Fibroblast of peridontal ligament (primary cell): ENCODE data around the gene PAX5.
A peak's percentile ranks its signal among the peaks of the same experiment; 100 is the strongest.

ENCODE experiments used
- DNase-seq: peaks from one replicate; pipeline ENCODE4 v3.0.0-alpha.2; 2010; ENCODE audit errors: extremely low read depth

PAX5 gene

DNA sequence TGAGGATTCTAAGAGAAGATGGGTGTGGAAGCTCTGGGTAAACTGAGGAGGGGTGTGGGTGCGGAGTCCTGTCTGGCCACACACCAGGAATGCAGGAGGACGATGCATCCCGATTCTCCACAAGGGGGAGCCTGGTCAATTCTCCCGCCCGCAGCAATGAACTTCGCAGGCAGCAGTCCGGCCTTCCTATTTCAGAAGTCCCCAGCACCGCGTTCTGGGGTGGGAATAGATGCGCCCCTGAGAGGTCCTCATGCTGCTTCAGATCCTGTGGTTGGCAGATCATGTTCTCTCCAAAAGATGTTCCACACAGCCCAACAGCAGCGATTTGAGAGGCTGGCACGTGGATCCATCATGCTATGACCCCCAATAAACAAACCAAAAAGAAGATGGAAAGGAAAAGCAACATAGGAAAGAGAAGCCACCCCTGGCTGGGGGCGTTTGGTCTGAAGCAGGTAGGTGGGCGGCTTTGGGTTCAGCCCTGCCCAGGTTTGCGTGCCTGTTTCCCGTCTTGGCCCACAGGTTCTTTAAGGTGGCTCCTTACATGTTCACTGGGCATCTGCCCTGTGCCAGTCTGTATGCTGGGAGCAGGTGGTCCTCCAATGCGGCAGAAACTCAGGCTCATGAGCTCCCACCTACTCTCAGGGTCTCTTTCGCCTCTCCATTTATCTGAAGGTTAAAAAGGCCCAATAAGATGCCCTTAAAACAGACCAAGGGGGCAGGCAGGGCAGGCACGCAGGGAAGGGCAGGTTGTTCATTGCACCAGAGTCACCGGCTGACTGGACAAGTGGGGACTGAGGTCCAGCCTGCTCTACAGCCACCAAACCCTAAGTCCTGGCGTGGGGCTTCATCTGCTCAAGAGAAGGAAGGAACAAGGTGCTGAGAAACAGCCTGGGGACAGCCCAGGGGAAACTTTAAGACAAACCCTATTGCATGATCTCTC lies 171.6 kb downstream of the PAX5 start:
- DNase-seq, result peak; percentile 20

DNA sequence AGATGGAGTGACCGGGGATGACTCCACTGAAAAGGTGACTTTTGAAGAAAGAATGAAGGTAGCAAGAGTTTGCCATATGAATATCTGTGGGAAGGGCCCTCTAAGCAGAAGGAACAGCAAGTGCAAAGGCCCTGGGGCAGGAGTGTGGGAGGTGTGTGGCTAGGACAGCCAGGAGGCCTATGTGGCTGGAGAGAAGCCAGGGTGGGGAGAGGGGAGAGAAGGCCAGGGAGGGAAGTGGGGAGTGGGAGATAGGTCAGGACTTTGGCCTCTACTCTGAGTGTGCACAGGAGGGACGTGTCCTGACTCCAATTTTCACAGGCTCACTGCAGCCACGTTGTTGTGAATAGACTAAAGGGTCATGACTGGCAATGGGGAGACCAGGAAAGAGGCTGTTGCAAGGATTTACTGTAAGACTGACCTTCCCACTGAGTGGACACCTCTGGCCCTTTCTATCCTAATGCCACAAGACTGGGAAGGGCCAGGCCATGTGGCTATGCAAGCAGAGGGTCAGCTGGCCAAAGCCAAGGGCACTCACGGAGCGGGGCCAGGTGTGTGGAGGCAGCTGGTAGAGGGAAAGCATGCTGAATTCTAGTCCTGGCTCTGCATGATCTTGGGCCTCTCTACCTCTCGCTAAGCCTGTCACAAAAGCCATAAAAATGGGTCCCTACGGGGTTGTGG lies 172.4 kb downstream of the PAX5 start:
- DNase-seq, result no peak

DNA sequence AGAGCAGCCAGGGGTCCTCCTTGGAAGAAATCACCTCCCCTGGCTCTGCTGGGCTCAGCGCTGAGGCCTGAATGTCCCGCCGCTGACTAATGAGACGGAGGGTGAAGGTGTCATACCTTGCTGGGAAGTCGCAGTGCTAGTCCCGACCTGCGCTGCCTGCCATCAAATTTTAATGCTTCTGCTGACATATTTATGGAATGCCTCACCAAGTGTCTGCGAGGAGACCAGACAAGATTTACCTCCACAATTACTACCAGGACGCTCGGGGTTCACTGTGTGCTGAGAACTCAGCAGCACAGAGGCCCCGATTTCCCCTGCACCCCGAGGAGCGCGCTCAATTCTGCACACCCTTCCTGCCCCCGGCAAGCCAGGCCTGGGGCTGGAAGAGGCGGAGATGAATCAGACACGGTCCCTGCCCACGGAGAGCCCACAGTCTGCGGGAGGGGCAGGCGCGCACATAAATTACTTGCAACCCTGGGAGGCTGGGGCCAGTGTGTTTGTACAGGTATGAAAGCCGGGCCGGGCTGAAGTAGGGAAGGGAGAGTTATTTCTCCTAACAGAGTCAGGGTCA lies 175.2 kb downstream of the PAX5 start:
- no peak for DNase-seq

DNA sequence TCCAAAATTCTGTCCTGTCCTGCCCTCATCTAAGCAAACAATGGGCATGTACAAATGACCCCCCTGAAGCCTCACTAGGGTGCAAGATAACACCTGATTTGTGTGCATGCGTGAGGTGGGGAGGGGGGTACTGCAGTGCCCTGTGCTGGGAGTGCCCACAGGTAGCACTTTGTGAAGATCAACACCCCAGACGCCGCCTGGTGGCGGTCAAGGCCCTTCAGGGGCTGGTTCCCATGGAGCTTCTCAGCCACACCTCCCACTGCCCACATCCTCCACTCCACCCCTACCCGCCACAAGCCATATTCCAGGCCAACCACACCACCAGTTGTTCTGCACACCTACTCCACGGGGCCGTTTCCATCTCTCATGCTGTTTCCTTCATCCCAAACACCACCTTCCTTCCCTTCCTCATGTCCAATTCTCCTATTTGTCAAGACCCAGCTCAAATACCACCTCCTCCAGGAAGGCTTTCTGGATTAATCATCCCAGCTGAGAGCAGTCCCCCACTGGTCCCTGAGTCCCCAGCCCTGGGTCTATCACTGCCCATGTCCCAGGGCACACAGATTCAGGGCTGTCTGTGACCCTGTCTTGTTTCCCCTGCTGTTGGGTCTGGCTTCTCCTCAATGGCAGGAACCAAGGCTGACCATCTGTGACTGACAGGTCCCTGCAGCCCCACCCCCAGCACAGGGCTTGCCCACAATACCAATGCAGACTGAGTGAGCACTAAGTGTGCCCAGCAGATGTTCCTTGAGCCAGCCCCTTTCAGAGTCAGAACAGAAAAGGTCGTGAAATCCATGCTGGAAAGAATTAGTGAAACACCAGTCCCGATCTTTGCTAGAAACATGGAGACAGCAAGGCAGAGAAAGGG lies 178.4 kb downstream of the PAX5 start:
- DNase-seq, result no peak

DNA sequence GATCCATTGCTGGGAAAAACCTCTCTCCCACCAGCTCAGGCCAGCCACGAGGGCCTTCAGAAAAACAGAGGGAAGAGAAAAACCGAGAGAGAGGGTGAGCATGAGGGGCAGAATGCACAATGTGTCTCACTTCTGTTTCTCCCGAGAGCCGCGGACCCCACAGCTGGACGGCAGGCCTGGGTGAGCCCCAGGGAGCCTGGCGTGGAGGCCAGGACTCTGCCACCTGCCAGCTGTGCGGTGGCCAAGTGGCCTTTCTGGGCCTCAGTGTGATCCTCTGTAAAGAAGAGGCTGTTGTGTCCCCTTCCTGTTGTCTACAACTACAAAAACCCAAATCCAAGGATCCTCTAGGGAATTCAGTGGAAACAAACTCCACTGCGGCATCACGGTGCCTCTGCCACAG lies 179.3 kb downstream of the PAX5 start:
- no peak for DNase-seq

DNA sequence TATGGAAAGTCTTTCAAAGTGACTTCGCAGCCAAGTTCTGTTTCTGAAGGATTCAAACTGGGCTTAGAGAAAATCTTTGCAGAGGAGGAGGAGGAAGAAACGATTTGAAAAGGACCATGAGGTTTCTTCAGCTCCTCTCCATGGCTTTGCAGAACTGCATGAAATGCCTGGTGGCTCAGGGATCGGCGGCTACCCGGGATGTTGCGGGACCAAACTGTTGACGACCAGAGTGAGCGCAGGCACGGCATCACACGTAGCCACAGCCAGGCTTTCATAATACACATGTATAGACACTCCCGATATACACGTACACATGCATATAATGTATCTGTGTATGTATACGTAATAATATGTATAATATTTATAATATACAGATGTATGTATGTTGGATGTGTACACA lies 180.0 kb downstream of the PAX5 start:
- no peak for DNase-seq

DNA sequence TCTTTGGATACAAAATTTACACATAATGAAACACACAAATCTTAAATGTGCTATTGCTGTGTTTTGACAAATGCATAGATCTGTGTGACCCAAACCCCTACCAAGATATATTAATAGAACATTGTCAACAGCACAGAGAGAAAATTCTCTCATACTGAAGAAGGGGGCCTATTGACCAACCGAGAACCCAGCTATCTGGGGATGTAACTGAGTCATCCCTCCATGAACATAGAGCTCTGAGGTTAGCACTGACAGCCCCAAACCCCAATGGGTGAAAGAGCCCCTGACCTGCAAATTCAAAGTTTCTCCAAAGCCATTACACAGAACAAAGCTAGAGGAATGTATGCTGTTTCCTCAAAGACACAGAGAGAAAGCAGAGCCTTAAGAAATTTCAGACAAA lies 180.8 kb downstream of the PAX5 start:
- no peak for DNase-seq

DNA sequence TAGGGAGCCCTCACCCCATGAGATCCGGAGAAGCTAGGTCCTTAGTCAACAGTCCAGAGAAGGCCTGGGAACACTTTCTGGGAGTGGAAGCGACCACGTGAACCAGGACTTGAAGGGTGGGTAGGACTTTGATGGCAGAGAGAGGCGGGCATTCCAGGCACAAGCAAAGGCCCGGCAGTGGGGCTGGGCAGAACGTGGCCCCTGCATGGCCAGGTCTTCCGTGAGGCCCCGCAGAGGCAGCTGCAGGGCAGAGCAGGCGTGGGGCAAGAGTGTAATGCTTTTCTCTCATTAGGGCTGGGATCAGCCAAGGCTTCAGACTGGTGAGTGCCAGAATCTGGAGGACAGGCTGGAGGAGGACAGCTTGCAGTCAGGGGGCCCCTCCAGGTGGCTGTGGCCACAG lies 184.1 kb downstream of the PAX5 start:
- DNase-seq, result no peak

DNA sequence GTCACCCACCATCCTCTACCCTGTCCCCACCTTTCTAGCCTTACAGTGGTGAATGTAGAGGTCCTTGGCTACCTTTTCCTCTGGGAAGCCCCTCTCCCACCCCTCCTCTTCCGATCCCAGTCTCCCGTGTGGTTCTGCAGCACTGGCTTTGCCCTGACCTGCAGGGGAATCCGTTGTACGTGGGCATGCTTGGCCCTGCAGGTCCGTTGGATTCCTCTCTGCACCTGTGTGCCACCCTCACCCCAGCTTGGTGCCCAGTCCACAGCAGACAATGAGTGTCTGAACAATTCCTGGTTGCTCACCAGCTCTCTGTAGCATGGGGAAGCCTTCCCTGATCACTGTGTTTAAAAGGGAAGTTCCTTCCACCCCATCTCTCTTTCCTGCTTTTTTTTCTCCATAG lies 185.1 kb downstream of the PAX5 start:
- DNase-seq, result no peak

DNA sequence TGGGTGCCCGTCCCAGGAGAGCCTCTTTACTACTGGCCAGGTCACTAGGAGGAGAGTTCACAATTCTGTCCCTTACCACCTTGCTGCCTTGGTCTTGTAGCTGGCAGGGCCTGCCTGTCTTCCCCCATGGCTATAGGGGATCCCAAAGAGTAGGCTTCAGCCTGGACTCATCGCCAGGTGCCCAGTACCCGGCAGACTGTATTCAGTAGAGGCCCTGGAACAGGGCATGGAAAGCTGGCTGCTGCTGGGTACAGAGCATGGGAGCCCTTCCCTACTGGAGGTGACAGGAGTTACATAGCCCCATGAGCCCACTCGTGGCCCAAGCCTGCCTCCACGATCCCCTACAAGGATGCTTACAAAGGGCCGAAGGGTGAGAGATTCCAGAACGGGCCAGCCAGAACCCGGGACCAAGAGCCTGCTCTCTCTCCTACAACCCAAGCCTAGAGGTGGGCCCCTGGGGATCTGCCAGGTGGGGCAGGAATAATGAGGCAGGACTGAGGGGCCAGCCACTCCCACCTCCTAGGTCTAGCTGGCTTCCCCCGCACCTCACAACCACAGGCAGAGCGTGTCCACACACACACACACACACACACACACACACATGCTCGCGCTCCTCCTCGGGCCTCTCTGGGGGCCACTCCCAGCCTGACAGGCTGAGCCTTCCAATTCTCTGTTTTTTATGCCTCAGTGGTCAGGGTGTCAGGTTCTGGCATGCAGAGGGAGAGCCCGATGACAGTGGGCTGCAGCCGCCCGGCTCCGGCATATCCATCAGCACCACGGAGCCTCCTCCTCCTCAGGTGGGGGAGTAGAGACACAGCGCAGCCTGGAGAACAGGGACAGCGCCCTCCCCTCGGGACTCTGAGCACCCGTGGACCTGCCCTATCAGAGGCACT lies 186.0 kb downstream of the PAX5 start:
- DNase-seq, result no peak

DNA sequence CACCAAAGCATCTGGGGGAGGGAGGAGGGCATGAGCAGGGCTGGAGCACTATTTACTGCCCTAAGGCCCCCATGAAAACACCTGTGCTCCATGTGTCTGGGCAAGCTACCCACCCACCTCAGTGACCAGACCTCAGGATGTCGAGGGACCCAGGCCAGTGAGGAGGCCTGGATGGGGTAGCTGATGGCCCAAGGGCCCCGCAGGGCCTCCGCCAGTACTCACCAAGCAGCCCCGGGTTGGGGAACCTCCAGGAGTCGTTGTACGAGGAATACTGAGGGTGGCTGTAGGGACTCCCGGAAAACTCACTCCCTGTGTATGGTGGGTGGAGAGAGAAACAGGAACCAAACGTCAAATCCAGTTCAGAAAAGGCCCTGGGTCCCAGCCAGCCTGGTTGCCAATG lies 187.4 kb downstream of the PAX5 start:
- no peak for DNase-seq

DNA sequence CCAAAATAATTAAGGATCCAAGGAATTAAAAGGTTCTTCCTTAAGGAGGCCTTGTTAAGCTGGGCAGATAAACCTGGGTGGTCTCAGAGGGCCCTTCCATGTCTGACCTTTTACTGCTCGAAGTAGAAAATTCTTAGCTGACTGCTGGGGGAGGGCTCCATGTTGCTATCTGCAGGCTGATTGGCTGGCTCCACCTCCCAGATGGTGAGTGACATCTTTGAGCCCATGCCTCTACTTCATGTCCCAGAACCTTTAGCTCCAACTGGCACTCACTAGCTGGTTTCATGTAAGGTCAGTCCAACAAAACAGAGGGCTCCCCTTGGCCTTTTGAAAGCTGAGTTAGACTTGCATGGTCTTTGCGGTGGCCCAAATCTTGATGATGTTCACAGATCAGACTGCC lies 188.2 kb downstream of the PAX5 start:
- no peak for DNase-seq

DNA sequence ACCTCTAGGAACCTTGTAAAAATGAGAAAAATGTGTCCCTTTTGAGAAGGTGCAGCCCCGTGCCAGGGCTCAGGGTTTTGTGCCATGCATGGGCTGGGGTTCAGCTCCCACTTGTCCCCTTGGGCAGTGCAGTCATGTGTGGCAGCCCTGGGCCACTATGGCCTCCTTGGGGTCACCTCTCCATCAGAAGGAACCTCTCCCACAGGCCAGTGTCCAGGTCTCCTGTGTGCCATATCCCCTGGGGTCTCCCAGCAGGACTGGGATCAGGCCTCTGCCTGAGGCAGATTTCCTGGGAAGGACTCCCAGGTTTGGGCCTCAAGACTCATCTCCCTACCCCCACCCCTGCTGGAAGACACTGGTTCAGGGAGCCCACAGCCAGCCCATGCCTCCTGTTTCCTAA lies 189.1 kb downstream of the PAX5 start:
- DNase-seq, result no peak

DNA sequence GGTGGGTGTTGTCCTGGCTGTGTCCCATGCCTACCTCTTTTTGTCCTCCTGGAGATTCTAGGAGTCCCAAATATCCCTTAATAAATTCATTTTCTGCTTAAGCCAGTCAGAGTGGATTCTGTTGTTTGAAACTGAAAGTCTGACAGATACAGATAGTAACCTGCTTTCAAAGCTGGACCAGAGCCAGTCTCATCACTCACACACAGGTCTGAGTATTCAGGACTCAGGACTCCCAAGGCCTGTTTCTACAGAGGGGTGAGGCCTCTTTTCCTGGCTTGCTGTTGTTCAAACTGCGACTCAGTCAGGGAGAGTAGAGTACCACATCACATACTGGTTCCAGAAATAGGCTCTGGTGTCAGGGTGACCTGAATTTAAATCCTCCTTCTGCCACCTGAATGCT lies 190.1 kb downstream of the PAX5 start:
- DNase-seq, result no peak

DNA sequence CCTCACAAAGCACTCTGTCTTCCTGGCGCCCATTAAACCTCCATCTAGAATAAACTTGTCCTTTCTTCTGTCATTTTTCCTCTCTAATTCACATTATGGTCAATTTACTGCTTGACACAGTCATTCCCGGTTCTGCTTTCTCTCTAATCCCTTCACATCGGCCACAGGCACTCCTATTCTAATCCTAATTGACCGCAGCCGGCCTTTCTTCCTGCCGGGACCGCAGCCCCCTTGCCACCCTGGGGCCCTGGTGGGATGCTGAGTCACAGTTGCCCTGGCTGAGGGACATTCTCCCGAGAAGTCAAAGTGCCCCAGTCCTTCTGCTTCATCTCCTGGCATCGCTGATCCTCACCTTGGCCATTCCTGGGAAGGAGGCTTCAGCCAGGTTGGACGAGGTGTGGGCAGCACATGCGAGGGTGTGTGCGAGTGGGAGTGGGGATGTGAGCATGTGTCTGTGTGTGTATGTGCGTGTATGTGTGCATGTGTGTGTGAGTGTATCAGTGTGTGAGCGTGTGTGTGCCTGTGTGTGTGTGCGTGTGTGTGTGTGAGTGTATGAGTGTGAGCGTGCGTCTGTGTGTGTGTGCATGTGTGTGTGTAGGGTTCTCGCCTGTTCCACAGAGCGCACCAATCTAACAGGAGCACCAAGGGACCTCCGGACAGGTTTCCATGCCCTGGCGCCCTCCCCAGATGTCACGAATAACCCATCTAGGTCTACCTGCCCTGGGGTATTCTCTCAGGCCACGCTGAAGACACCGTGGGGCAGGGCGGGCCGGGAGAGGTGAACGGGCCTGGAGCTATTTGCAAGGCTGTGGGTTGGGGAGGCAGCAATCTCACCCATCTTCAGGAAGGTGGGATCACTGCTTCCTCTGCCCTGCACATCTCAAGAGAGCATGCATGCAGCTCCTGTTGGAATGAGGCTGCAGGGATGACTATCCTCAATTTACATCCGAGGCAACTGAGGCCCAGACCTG lies 191.2 kb downstream of the PAX5 start:
- DNase-seq, result no peak

DNA sequence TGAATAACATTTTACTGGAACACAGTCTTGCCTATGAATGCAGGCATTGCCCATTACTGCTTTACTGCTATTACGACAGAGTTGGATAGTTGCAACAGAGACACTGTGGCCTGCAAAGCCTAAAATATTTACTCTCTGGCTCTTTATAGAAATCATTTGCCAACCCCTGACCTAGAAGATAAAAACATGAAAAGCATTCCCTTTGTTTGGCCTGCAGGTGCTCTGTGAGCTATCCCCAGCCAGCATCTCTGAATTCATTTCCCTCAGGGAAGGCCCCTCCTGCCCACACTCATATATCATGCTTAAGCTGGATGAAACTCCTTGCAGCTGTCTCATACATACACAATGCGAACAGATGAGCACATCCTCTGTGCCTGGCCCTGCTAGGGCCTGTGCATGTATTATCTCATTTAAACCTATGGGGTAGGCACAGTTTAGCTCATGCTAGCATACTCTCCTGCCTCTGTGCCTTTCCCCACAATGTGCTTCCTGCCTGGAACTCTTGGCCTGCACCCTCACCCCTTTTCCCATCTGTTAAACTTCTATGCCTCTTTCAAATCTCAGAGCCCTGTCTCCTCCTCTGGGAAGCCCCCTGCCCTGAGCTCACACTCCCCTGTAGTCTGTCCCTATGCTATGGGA lies 193.1 kb downstream of the PAX5 start:
- DNase-seq, result peak; percentile 4

DNA sequence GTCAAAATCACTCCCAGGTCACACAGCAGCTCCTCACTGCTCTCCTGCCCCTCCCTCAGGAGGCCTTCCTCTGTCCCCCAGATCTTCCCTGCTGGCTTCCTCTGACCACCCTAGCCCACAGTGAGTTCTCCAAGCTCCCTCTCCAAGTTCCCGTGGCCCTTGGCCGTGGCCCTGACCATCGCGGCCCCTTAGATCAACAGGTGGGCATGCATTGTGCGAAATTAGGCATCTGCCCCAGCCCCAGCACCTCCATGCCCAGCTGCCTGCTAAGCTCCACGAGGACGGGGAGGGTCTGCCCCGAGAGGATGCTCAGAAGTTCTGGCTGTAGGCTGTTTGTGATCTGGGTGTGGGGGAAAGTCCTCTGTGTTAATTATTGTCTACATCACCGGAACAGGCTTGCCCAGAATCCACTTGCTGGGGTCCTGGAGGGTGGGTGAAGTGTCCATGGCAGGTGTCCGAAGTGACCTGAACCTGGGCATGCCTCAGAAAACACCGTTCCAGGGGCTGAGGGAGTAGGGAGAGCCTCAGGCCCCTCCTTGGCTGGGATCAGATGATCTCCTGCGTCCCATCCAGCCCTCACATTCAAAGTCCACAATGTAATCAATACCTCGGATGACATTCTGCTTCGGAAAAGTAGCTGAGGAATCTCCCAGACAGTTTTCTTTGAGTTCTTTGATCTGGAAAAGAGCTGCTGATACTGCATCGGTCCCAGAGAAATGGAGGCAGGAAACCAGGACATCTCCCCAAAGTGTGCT lies 194.8 kb downstream of the PAX5 start:
- no peak for DNase-seq
